Medulla oblongata (tissue), 1 donor: ENCODE measurements around the gene OLFM4.
A peak's percentile ranks its signal among the peaks of the same experiment; 100 is the strongest.

ENCODE experiments used
- DNase-seq: peaks from one replicate; pipeline ENCODE4 v3.0.0-alpha.2; 2015; ENCODE audit errors: extremely low spot score

The OLFM4 gene

GRCh38 chr13:53068585-53069520 lies 40.2 kb downstream of the OLFM4 start:
- DNase-seq: peak; percentile 87

GRCh38 chr13:53069800-53070199 lies 41.2 kb downstream of the OLFM4 start:
- no peak for DNase-seq

GRCh38 chr13:53073711-53074110 lies 45.1 kb downstream of the OLFM4 start:
- DNase-seq: peak; percentile 44

- DNase-seq: peak; percentile 24
Observed at GRCh38 chr13:53074114-53074513, 45.5 kb downstream of the OLFM4 start.

GRCh38 chr13:53075356-53076041 lies 46.9 kb downstream of the OLFM4 start:
- no peak for DNase-seq

- DNase-seq: no peak
Observed at GRCh38 chr13:53079691-53080090, 51.1 kb downstream of the OLFM4 start.

- no peak for DNase-seq
Observed at GRCh38 chr13:53088871-53089270, 60.3 kb downstream of the OLFM4 start.

- no peak for DNase-seq
Observed at GRCh38 chr13:53089951-53090350, 61.3 kb downstream of the OLFM4 start.

GRCh38 chr13:53090461-53090860 lies 61.8 kb downstream of the OLFM4 start:
- no peak for DNase-seq

GRCh38 chr13:53092931-53093330 lies 64.3 kb downstream of the OLFM4 start:
- DNase-seq: peak; percentile 61

- no peak for DNase-seq
Observed at GRCh38 chr13:53098455-53098854, 69.8 kb downstream of the OLFM4 start.

- no peak for DNase-seq
Observed at GRCh38 chr13:53100394-53101063, 71.9 kb downstream of the OLFM4 start.
